Thoracic aorta (tissue), 2 donors: ENCODE results near the gene UNCX. TPM values are rescaled to one million over a fixed set of nuclear protein-coding genes. Genes with fewer than 3 reads are reported as not detected.

Source experiments
- ATAC-seq: fragments of 150-250 bp; one replicate; pipeline ENCODE4 v1.8.0; 2017; ENCODE audit warnings: low read depth; ENCODE audit not compliant: insufficient number of reproducible peaks, low FRiP score
- DNase-seq: peaks from one replicate; pipeline ENCODE4 v3.0.0-alpha.2; 2020; ENCODE audit warnings: low spot score
- H3K27ac ChIP-seq, 2 donors: fragments of 200-600 bp; sonication (generic); 1 replicate in 1 of 2; 2 replicates in 1 of 2; pipeline ENCODE4 v1.5.1; 2016; ENCODE audit warnings: mild to moderate bottlenecking in 2 of 2, moderate library complexity in 2 of 2
- H3K27me3 ChIP-seq: fragments of 200-600 bp; sonication (generic); replicated peaks from 2 replicates; pipeline ENCODE4 v1.6.0; 2016; ENCODE audit warnings: mild to moderate bottlenecking; ENCODE audit not compliant: insufficient read depth
- H3K36me3 ChIP-seq: fragments of 200-600 bp; sonication (generic); one replicate; pipeline ENCODE4 v1.5.1; 2016
- H3K4me1 ChIP-seq, 2 donors: fragments of 200-600 bp; sonication (generic); 1 replicate in 1 of 2; 2 replicates in 1 of 2; pipeline versions ENCODE4 v1.5.1 to v1.6.0; 2016; ENCODE audit warnings: low read depth in 2 of 2, mild to moderate bottlenecking in 1 of 2; ENCODE audit not compliant: control insufficient read depth in 1 of 2
- H3K4me3 ChIP-seq: fragments of 200-600 bp; sonication (generic); 2 replicates; pipeline ENCODE4 v1.5.1; 2016; ENCODE audit warnings: mild to moderate bottlenecking
- H3K9me3 ChIP-seq: fragments of 200-600 bp; sonication (generic); 2 replicates; pipeline ENCODE4 v1.5.1; 2016
- total RNA-seq, 2 donors: library from RNA; depleted of rRNA; stranded (reverse); fragments of >200 nt; gene quantifications; one replicate each; pipeline versions ENCODE4 v1.1.0 to v1.2.3, GENCODE V29; 2016
- TF ChIP-seq, protein P1 (sequence below): fragments of 200-600 bp; sonication (generic); IDR thresholded peaks from one replicate; pipeline ENCODE4 v1.5.1; 2019; ENCODE audit warnings: antibody characterized with exemption

The UNCX gene
- total RNA-seq, 2 donors from 2014 or later: not detected

- Histone ChIP-seq H3K4me1 (peaks cover 4 to 8% of the 10 kb centered on the region in 2 donors), H3K4me3 (no peak overlapping the region), H3K27ac (no peak overlapping the region), H3K36me3 (no peaks in the 10 kb centered on the region), H3K9me3 (no peaks in the 10 kb centered on the region), H3K27me3 (peaks cover 32% of the 10 kb centered on the region)
- TF ChIP-seq, protein P1, sequence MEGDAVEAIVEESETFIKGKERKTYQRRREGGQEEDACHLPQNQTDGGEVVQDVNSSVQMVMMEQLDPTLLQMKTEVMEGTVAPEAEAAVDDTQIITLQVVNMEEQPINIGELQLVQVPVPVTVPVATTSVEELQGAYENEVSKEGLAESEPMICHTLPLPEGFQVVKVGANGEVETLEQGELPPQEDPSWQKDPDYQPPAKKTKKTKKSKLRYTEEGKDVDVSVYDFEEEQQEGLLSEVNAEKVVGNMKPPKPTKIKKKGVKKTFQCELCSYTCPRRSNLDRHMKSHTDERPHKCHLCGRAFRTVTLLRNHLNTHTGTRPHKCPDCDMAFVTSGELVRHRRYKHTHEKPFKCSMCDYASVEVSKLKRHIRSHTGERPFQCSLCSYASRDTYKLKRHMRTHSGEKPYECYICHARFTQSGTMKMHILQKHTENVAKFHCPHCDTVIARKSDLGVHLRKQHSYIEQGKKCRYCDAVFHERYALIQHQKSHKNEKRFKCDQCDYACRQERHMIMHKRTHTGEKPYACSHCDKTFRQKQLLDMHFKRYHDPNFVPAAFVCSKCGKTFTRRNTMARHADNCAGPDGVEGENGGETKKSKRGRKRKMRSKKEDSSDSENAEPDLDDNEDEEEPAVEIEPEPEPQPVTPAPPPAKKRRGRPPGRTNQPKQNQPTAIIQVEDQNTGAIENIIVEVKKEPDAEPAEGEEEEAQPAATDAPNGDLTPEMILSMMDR: no peak
- no peak for DNase-seq
- ATAC-seq: no peak
These were observed 9.3 kb upstream of the UNCX start for GRCh38 chr7:1223196-1223981.

- TF ChIP-seq, protein P1: no peak
- no peaks in the 10 kb centered on the region for H3K9me3 ChIP-seq
- H3K27ac ChIP-seq: no peak overlapping the region
- peak overlapping the region; percentile 16 for H3K4me3 ChIP-seq
- H3K36me3 ChIP-seq: no peaks in the 10 kb centered on the region
- peaks cover 4 to 8% of the 10 kb centered on the region in 2 donors for H3K4me1 ChIP-seq
- ATAC-seq (no peak), DNase-seq (no peak)
- peaks cover 39% of the 10 kb centered on the region for H3K27me3 ChIP-seq
These were observed 8.5 kb upstream of the UNCX start for GRCh38 chr7:1224086-1224716.

GRCh38 chr7:1225030-1225429 is 7.6 kb upstream of the UNCX start:
- Histone ChIP-seq H3K27ac (no peak overlapping the region), H3K9me3 (no peaks in the 10 kb centered on the region), H3K36me3 (no peaks in the 10 kb centered on the region), H3K4me1 (peaks cover 4 to 8% of the 10 kb centered on the region in 2 donors), H3K4me3 (no peak overlapping the region), H3K27me3 (peaks cover 39% of the 10 kb centered on the region)
- ATAC-seq (no peak), DNase-seq (no peak)
- TF ChIP-seq, protein P1: no peak

- no peak overlapping the region for H3K27ac ChIP-seq
- H3K9me3 ChIP-seq: no peaks in the 10 kb centered on the region
- TF ChIP-seq, protein P1: peak; percentile 74
- H3K27me3 ChIP-seq: peaks cover 43% of the 10 kb centered on the region
- no peak for ATAC-seq
- no peaks in the 10 kb centered on the region for H3K36me3 ChIP-seq
- peaks cover 4 to 8% of the 10 kb centered on the region in 2 donors for H3K4me1 ChIP-seq
- no peak overlapping the region for H3K4me3 ChIP-seq
- no peak for DNase-seq
These were observed 7.1 kb upstream of the UNCX start for GRCh38 chr7:1225441-1226185.
